ENCODE data around the gene ACSM3.
"Not testable (repeated sequence)": the region's sequence is repeated elsewhere in the genome, so short reads cannot be mapped to it uniquely, and the experiment has no call there.

ACSM3 gene

GRCh38 chr16:20803561-20804214 lies 39.9 kb downstream of the ACSM3 start:
- DNase-seq (ENCODE audit: low read depth in 2 of 2): no peak

- DNase-seq (ENCODE audit: low read depth in 2 of 2): not testable (repeated sequence)
These were observed 41.9 kb downstream of the ACSM3 start for GRCh38 chr16:20805684-20806167.

GRCh38 chr16:20806168-20807050 lies 42.6 kb downstream of the ACSM3 start, which contains the start of the genes ERI2 and REXO5:
ERI2 (minus strand) TSS chr16:20806472; CDS start chr16:20806430, 42 bp downstream.
REXO5 (plus strand) TSS chr16:20806527; CDS start chr16:20806954, 427 bp downstream.
- DNase-seq (ENCODE audit: low read depth in 2 of 2): peak; percentile 43 to 50

GRCh38 chr16:20807862-20808261 lies 44.0 kb downstream of the ACSM3 start:
- DNase-seq (ENCODE audit: low read depth in 2 of 2): no peak

- no peak for DNase-seq (ENCODE audit: low read depth in 2 of 2)
These were observed 48.1 kb downstream of the ACSM3 start for GRCh38 chr16:20811889-20812439.

GRCh38 chr16:20812510-20812909 lies 48.7 kb downstream of the ACSM3 start:
- no peak for DNase-seq (ENCODE audit: low read depth in 2 of 2)

- DNase-seq (ENCODE audit: low read depth in 2 of 2): no peak
These were observed 51.0 kb downstream of the ACSM3 start for GRCh38 chr16:20814784-20815183.

GRCh38 chr16:20818929-20819585 lies 55.2 kb downstream of the ACSM3 start:
- no peak for DNase-seq (ENCODE audit: low read depth in 2 of 2)

GRCh38 chr16:20821682-20822081 lies 57.9 kb downstream of the ACSM3 start:
- no peak for DNase-seq (ENCODE audit: low read depth in 2 of 2)

- DNase-seq (ENCODE audit: low read depth in 2 of 2): no peak
These were observed 58.9 kb downstream of the ACSM3 start for GRCh38 chr16:20822521-20823325.

GRCh38 chr16:20826039-20826566 lies 62.3 kb downstream of the ACSM3 start:
- DNase-seq (ENCODE audit: low read depth in 2 of 2): no peak

GRCh38 chr16:20829536-20829935 lies 65.7 kb downstream of the ACSM3 start:
- DNase-seq (ENCODE audit: low read depth in 2 of 2): no peak

GRCh38 chr16:20830372-20830771 lies 66.6 kb downstream of the ACSM3 start:
- DNase-seq (ENCODE audit: low read depth in 2 of 2): no peak

- no peak for DNase-seq (ENCODE audit: low read depth in 2 of 2)
These were observed 69.3 kb downstream of the ACSM3 start for GRCh38 chr16:20833086-20833485.

- no peak for DNase-seq (ENCODE audit: low read depth in 2 of 2)
These were observed 74.4 kb downstream of the ACSM3 start for GRCh38 chr16:20838240-20838639.

GRCh38 chr16:20839504-20839903 lies 75.7 kb downstream of the ACSM3 start:
- no peak for DNase-seq (ENCODE audit: low read depth in 2 of 2)

- no peak for DNase-seq (ENCODE audit: low read depth in 2 of 2)
These were observed 80.2 kb downstream of the ACSM3 start for GRCh38 chr16:20844054-20844453.

GRCh38 chr16:20844588-20844987 lies 80.8 kb downstream of the ACSM3 start:
- no peak for DNase-seq (ENCODE audit: low read depth in 2 of 2)

GRCh38 chr16:20846030-20846429 lies 82.2 kb downstream of the ACSM3 start:
- no peak for DNase-seq (ENCODE audit: low read depth in 2 of 2)

- DNase-seq (ENCODE audit: low read depth in 2 of 2): no peak
These were observed 82.7 kb downstream of the ACSM3 start for GRCh38 chr16:20846551-20846950.
